IMR-90 (cell line): ENCODE measurements around the gene MRGPRD. TPM values are rescaled to one million over a fixed set of nuclear protein-coding genes. Genes with fewer than 3 reads are reported as not detected.

Experiments
- ATAC-seq: fragments of 200-7000 bp; cut with Tn5 transposase; 2 replicates; pipeline ENCODE4 v1.9.1; 2020; ENCODE audit warnings: low read depth, mild to moderate bottlenecking, moderate library complexity
- BruUV-seq: library from RNA; stranded (reverse); fragments of 400-500 nt; replicated peaks from 2 replicates; lab custom pipeline; 2021; lab: Mats Ljungman, UMichigan
- CTCF ChIA-PET: fragments of 300-600 bp; formaldehyde crosslinking; extraction: SDS; loops from one replicate; lab custom pipeline; 2021; ENCODE audit warnings: antibody characterized with exemption; lab: Yijun Ruan, JAX
- POLR2A ChIA-PET: fragments of 300-600 bp; sonication (Branson Sonifier 250); formaldehyde crosslinking; loops from one replicate; lab custom pipeline; 2022; ENCODE audit warnings: antibody characterized with exemption; ENCODE audit not compliant: unreplicated experiment; lab: Charles Lee
- DNase-seq: peaks from one replicate; pipeline ENCODE4 v3.0.0; 2013
- H2AFZ ChIP-seq: replicated peaks from 2 replicates; pipeline ENCODE3; 2013; ENCODE audit warnings: low read length, mild to moderate bottlenecking; ENCODE audit not compliant: poor library complexity
- H2AK5ac ChIP-seq: 2 replicates; pipeline ENCODE4 v1.6.1; 2013; ENCODE audit warnings: low read depth, low read length, inconsistent platforms
- H2AK9ac ChIP-seq: replicated peaks from 2 replicates; pipeline ENCODE3; 2013; ENCODE audit warnings: mild to moderate bottlenecking, low read depth, low read length, moderate library complexity; ENCODE audit not compliant: poor library complexity
- H2BK120ac ChIP-seq: 2 replicates; pipeline ENCODE4 v1.6.1; 2013; ENCODE audit warnings: low read depth, low read length, inconsistent platforms
- H2BK15ac ChIP-seq: 3 replicates; pipeline ENCODE4 v1.6.1; 2013; ENCODE audit warnings: low read depth, low read length, inconsistent platforms
- H2BK20ac ChIP-seq: 2 replicates; pipeline ENCODE4 v1.6.1; 2013; ENCODE audit warnings: low read depth, mild to moderate bottlenecking, inconsistent platforms, low read length, moderate library complexity
- H2BK5ac ChIP-seq: 2 replicates; pipeline ENCODE4 v1.6.1; 2013; ENCODE audit warnings: mild to moderate bottlenecking, low read depth, low read length, inconsistent platforms; ENCODE audit not compliant: poor library complexity, severe bottlenecking
- H3K14ac ChIP-seq: replicated peaks from 2 replicates; pipeline ENCODE4 v1.6.1; 2013; ENCODE audit warnings: low read depth, low read length, inconsistent platforms
- H3K18ac ChIP-seq: 2 replicates; pipeline ENCODE4 v1.6.1; 2013; ENCODE audit warnings: low read depth, low read length, control low read depth
- H3K23ac ChIP-seq: 2 replicates; pipeline ENCODE4 v1.6.1; 2013; ENCODE audit warnings: low read depth, low read length, inconsistent platforms
- H3K27ac ChIP-seq: 2 replicates; pipeline ENCODE4 v1.5.1; 2013; ENCODE audit warnings: mild to moderate bottlenecking, control low read depth, low read length; ENCODE audit not compliant: insufficient read depth
- H3K27me3 ChIP-seq: 2 replicates; pipeline ENCODE4 v1.6.1; 2013; ENCODE audit warnings: low read length; ENCODE audit not compliant: control insufficient read depth, insufficient read depth
- H3K36me3 ChIP-seq: 2 replicates; pipeline ENCODE4 v1.6.1; 2013; ENCODE audit warnings: low read length, mixed read lengths; ENCODE audit not compliant: control insufficient read depth, insufficient read depth
- H3K4ac ChIP-seq: 2 replicates; pipeline ENCODE4 v1.6.1; 2013; ENCODE audit warnings: low read depth, low read length, inconsistent platforms
- H3K4me1 ChIP-seq: 2 replicates; pipeline ENCODE4 v1.6.1; 2013; ENCODE audit warnings: low read length, mixed read lengths; ENCODE audit not compliant: control insufficient read depth, insufficient read depth
- H3K4me2 ChIP-seq: 2 replicates; pipeline ENCODE4 v1.6.1; 2013; ENCODE audit warnings: low read depth, mild to moderate bottlenecking, control low read depth, low read length, moderate library complexity
- H3K4me3 ChIP-seq: 2 replicates; pipeline ENCODE4 v1.5.1; 2013; ENCODE audit warnings: low read depth, mild to moderate bottlenecking, control low read depth, low read length, moderate library complexity; ENCODE audit not compliant: insufficient read depth
- H3K56ac ChIP-seq: 2 replicates; pipeline ENCODE4 v1.6.1; 2013; ENCODE audit warnings: low read length, inconsistent platforms; ENCODE audit not compliant: insufficient read depth; ENCODE audit errors: extremely low read depth
- H3K79me1 ChIP-seq, 2 experiments: 2 replicates each; pipeline ENCODE4 v1.6.1; 2013; ENCODE audit warnings: low read length in 2 of 2, inconsistent platforms in 1 of 2, low read depth in 1 of 2
- H3K9ac ChIP-seq: 2 replicates; pipeline ENCODE4 v1.6.1; 2013; ENCODE audit warnings: low read depth, low read length, control low read depth
- H3K9me1 ChIP-seq: 2 replicates; pipeline ENCODE4 v1.6.1; 2013; ENCODE audit warnings: low read length, inconsistent platforms; ENCODE audit not compliant: insufficient read depth
- H3K9me3 ChIP-seq: 2 replicates; pipeline ENCODE4 v1.6.1; 2013; ENCODE audit warnings: low read length; ENCODE audit not compliant: control insufficient read depth, insufficient read depth
- H4K20me1 ChIP-seq: 2 replicates; pipeline ENCODE4 v1.6.1; 2013; ENCODE audit warnings: low read length, inconsistent platforms; ENCODE audit not compliant: insufficient read depth
- H4K5ac ChIP-seq: 2 replicates; pipeline ENCODE4 v1.6.1; 2013; ENCODE audit warnings: mild to moderate bottlenecking, low read depth, low read length, control low read depth
- H4K8ac ChIP-seq, 2 experiments: 2 replicates each; pipeline ENCODE4 v1.6.1; 2013; ENCODE audit warnings: low read depth in 2 of 2, low read length in 2 of 2, control low read depth in 1 of 2, inconsistent platforms in 1 of 2
- H4K91ac ChIP-seq: 2 replicates; pipeline ENCODE4 v1.6.1; 2013; ENCODE audit warnings: low read depth, low read length, inconsistent platforms; ENCODE audit not compliant: insufficient read depth
- BHLHE40 ChIP-seq: fragments of 150-350 bp; IDR thresholded peaks from 2 replicates; pipeline ENCODE4 v1.6.1; 2016; ENCODE audit warnings: mild to moderate bottlenecking, low read depth, low read length
- CEBPB ChIP-seq: IDR thresholded peaks from 2 replicates; pipeline ENCODE4 v1.6.1; 2012; ENCODE audit warnings: low read depth, low read length, improper control_type of control experiment
- CHD1 ChIP-seq: IDR thresholded peaks from 2 replicates; pipeline ENCODE4 v1.6.1; 2012; ENCODE audit warnings: low read depth, low read length, improper control_type of control experiment
- FOS ChIP-seq: fragments of 150-350 bp; IDR thresholded peaks from 2 replicates; pipeline ENCODE4 v1.6.1; 2016; ENCODE audit warnings: low read depth, low read length
- MAFK ChIP-seq: IDR thresholded peaks from 2 replicates; pipeline ENCODE4 v1.6.1; 2012; ENCODE audit warnings: low read depth, low read length, improper control_type of control experiment
- MAZ ChIP-seq: IDR thresholded peaks from 2 replicates; pipeline ENCODE4 v1.6.1; 2012; ENCODE audit warnings: low read depth, mild to moderate bottlenecking, low read length, improper control_type of control experiment, moderate library complexity, borderline replicate concordance
- MXI1 ChIP-seq: IDR thresholded peaks from 2 replicates; pipeline ENCODE4 v1.6.1; 2012; ENCODE audit warnings: low read depth, mild to moderate bottlenecking, low read length, moderate library complexity, borderline replicate concordance
- NFE2L2 ChIP-seq: fragments of 150-350 bp; IDR thresholded peaks from 2 replicates; pipeline ENCODE4 v1.6.1; 2016; ENCODE audit warnings: low read depth, mild to moderate bottlenecking, low read length
- POLR2A ChIP-seq: IDR thresholded peaks from 2 replicates; pipeline ENCODE4 v1.6.1; 2012; ENCODE audit warnings: mild to moderate bottlenecking, low read depth, low read length
- RAD21 ChIP-seq: IDR thresholded peaks from 2 replicates; pipeline ENCODE4 v1.6.1; 2012; ENCODE audit warnings: low read length, improper control_type of control experiment
- RCOR1 ChIP-seq: IDR thresholded peaks from 2 replicates; pipeline ENCODE4 v1.6.1; 2012; ENCODE audit warnings: mild to moderate bottlenecking, low read length, improper control_type of control experiment; ENCODE audit not compliant: insufficient replicate concordance
- RFX5 ChIP-seq: IDR thresholded peaks from 2 replicates; pipeline ENCODE4 v1.8.0; 2012; ENCODE audit warnings: low read depth, mild to moderate bottlenecking, low read length, moderate library complexity
- SMC3 ChIP-seq: fragments of 150-350 bp; IDR thresholded peaks from 2 replicates; pipeline ENCODE4 v1.6.1; 2016; ENCODE audit warnings: low read depth, mild to moderate bottlenecking, antibody characterized with exemption, low read length, moderate library complexity
- WGBS, 2 experiments: methylation state at CpG; one replicate each; pipeline versions ENCODE4 v1.1.5 to v1.1.7; 2013; ENCODE audit warnings: missing lambda C conversion rate in 2 of 2; ENCODE audit not compliant: insufficient read length in 1 of 2; ENCODE audit errors: extremely low coverage in 2 of 2; 5-methylcytosine and 5-hydroxymethylcytosine counted together
- dilution Hi-C: fragments of 300-500 bp; cut with HindIII; formaldehyde crosslinking; loops from one replicate; pipeline ENCODE4 v1.14.3; 2018; ENCODE audit warnings: low sequenced_read_pairs; ENCODE audit not compliant: unreplicated experiment
- in situ Hi-C: fragments of 300-500 bp; cut with MboI; formaldehyde crosslinking; loops from 3 replicates; pipeline ENCODE4 v1.14.3; 2019; ENCODE audit warnings: low sequenced_read_pairs, inconsistent platforms, mixed read lengths
- intact Hi-C: fragments of 100-400 bp; cut with micrococcal nuclease; formaldehyde crosslinking; loops from 2 replicates; pipeline ENCODE4 v1.10.0; 2022
- polyA plus RNA-seq, 3 experiments: library from polyadenylated mRNA; depleted of rRNA; stranded (reverse); fragments of >200 nt; gene quantifications; 2 replicates each; pipeline ENCODE4 v1.2.3, GENCODE V29; 2012; ENCODE audit warnings: low replicate concordance in 1 of 3
- total RNA-seq: library from RNA; depleted of rRNA; stranded (reverse); fragments of >200 nt; gene quantifications from 2 replicates; pipeline ENCODE4 v1.2.3, GENCODE V29; 2012
- TF ChIP-seq, protein P1 (sequence below): fragments of 150-350 bp; IDR thresholded peaks from 2 replicates; pipeline ENCODE4 v1.6.1; 2016; ENCODE audit warnings: low read depth, mild to moderate bottlenecking, low read length, moderate library complexity, borderline replicate concordance
- TF ChIP-seq, protein P2 (sequence below): conservative IDR thresholded peaks from 2 replicates; pipeline ENCODE4 v1.5.1; 2012; ENCODE audit warnings: mild to moderate bottlenecking, low read depth, low read length, improper control_type of control experiment
- TF ChIP-seq, protein P3 (sequence below): fragments of 150-350 bp; IDR thresholded peaks from 2 replicates; pipeline ENCODE4 v1.6.1; 2017; ENCODE audit warnings: mild to moderate bottlenecking, antibody characterized with exemption, low read length, low read depth

The MRGPRD gene
- total and polyA plus RNA-seq, 2 of the 4 experiments (the other 2 are of a cell fraction), result not detected

- BruUV-seq, result no TSS peak
- H4K8ac ChIP-seq, result no peak overlapping the region
- ATAC-seq, result peak; percentile 35; the same call in 1 of the 2 replicates
- no peaks in the 10 kb centered on the region for H3K9me1 ChIP-seq
- no peaks in the 10 kb centered on the region for H4K20me1 ChIP-seq
- H3K14ac ChIP-seq, result no peak overlapping the region
- H3K4ac ChIP-seq, result no peak overlapping the region
- H4K91ac ChIP-seq, result no peak overlapping the region
- ChIA-PET POLR2A (no interaction called here), CTCF (no interaction called here)
- H3K4me1 ChIP-seq, result no peaks in the 10 kb centered on the region
- no peaks in the 10 kb centered on the region for H3K36me3 ChIP-seq
- H2BK5ac ChIP-seq, result no peak overlapping the region
- no peak overlapping the region for H2BK15ac ChIP-seq
- H3K56ac ChIP-seq, result no peak overlapping the region
- no peak overlapping the region for H4K5ac ChIP-seq
- no peaks in the 10 kb centered on the region for H3K79me1 ChIP-seq
- H2AFZ ChIP-seq, result peak overlapping the region; percentile 87
- in situ Hi-C loops (no loop called here), dilution Hi-C loops (no loop called here), intact Hi-C loops (no loop called here)
- peaks cover 2% of the 10 kb centered on the region for H3K27me3 ChIP-seq
- no peaks in the 10 kb centered on the region for H3K9me3 ChIP-seq
- TF ChIP-seq RAD21 (no peak), POLR2A (no peak), BHLHE40 (no peak), MAFK (no peak), FOS (no peak), MAZ (no peak), NFE2L2 (no peak), SMC3 (no peak), RFX5 (no peak), CHD1 (no peak), CEBPB (no peak), MXI1 (no peak), RCOR1 (no peak)
- TF ChIP-seq, protein P1, sequence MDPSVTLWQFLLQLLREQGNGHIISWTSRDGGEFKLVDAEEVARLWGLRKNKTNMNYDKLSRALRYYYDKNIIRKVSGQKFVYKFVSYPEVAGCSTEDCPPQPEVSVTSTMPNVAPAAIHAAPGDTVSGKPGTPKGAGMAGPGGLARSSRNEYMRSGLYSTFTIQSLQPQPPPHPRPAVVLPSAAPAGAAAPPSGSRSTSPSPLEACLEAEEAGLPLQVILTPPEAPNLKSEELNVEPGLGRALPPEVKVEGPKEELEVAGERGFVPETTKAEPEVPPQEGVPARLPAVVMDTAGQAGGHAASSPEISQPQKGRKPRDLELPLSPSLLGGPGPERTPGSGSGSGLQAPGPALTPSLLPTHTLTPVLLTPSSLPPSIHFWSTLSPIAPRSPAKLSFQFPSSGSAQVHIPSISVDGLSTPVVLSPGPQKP, result no peak
- TF ChIP-seq, protein P2, sequence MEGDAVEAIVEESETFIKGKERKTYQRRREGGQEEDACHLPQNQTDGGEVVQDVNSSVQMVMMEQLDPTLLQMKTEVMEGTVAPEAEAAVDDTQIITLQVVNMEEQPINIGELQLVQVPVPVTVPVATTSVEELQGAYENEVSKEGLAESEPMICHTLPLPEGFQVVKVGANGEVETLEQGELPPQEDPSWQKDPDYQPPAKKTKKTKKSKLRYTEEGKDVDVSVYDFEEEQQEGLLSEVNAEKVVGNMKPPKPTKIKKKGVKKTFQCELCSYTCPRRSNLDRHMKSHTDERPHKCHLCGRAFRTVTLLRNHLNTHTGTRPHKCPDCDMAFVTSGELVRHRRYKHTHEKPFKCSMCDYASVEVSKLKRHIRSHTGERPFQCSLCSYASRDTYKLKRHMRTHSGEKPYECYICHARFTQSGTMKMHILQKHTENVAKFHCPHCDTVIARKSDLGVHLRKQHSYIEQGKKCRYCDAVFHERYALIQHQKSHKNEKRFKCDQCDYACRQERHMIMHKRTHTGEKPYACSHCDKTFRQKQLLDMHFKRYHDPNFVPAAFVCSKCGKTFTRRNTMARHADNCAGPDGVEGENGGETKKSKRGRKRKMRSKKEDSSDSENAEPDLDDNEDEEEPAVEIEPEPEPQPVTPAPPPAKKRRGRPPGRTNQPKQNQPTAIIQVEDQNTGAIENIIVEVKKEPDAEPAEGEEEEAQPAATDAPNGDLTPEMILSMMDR, result no peak
- TF ChIP-seq, protein P3, sequence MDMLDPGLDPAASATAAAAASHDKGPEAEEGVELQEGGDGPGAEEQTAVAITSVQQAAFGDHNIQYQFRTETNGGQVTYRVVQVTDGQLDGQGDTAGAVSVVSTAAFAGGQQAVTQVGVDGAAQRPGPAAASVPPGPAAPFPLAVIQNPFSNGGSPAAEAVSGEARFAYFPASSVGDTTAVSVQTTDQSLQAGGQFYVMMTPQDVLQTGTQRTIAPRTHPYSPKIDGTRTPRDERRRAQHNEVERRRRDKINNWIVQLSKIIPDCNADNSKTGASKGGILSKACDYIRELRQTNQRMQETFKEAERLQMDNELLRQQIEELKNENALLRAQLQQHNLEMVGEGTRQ, result no peak
- no peak overlapping the region for H3K23ac ChIP-seq
- no peak overlapping the region for H3K9ac ChIP-seq
- H2AK5ac ChIP-seq, result no peak overlapping the region
- H2BK20ac ChIP-seq, result no peak overlapping the region
- H3K27ac ChIP-seq, result no peak overlapping the region
- no peak overlapping the region for H2BK120ac ChIP-seq
- H3K4me3 ChIP-seq, result no peak overlapping the region
- no peak for DNase-seq
- no CpG with 5 or more reads among the region's 5 CpGs for WGBS, 2 experiments
- no peak overlapping the region for H3K4me2 ChIP-seq
- H2AK9ac ChIP-seq, result no peak overlapping the region
- no peak overlapping the region for H3K18ac ChIP-seq
Measured at GRCh38 chr11:68955607-68955958, 25.2 kb downstream of the MRGPRD start.
